GM18861 (cell line): Measurements from ENCODE around the gene ANO3.

Source experiments
- ATAC-seq: cut with Tn5 transposase; IDR thresholded peaks from one replicate; pipeline ENCODE4 v1.9.1; 2021; ENCODE audit not compliant: unreplicated experiment

Gene ANO3

DNA sequence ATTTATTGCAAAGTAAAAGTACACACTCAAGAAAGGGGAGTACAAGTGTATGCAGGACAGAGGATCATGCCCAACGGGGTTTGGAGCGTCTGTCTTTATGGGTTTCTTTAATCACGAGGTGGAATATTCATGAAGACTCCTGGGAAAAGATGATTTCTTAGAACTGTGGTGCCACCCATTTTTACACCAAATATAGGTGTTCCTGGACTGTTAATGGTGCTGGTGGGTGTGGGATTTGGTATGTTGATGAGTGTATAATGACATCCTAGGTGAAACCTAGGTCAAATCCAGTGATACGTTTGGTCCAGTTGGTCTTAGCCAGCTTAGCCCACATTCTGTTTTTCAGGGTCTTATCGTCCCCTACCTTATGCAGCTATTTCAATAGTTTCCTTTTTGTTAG is 21.1 kb downstream of the ANO3 start:
- ATAC-seq: no peak

DNA sequence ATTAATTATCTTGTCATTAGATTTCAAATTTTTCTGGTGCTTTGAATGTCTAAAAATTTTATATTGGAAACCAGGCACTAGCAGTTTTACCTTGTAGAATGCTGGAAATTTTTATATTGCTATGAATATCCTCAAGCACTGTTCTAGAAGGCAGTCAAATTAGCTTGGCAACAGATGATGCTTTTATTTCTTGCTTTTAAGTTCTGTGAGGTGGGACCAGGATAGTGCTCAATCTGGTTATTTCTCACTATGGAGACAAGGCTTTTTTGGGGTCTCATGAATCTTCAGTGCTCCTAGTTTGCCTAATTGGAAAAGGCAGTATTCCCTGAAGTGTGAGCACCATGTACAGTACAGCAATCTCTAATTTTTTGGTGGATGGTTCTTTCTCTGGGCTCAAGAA is 27.1 kb downstream of the ANO3 start:
- ATAC-seq: no peak

DNA sequence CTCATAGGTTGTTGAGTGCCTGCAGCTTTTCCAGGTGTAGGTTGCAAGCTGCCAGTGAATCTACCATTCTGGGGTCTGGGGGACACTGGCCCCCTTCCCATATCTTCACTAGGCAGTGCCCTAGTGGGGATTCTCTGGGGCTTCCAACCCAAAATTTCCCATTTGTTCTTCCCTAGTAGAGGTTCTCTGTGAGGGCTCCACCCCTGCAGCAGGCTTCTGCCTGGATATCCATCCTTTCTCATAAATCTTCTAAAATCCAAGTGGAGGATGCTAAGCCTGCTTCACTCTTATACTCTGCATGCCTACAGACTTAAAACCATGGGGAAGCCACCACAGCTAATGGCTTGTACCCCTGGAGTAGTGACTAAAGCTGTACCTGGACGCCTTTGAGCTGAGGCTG is 33.4 kb downstream of the ANO3 start:
- no peak for ATAC-seq

- no peak for ATAC-seq
Measured at GRCh38 chr11:26377619-26378018, 45.7 kb downstream of the ANO3 start.

DNA sequence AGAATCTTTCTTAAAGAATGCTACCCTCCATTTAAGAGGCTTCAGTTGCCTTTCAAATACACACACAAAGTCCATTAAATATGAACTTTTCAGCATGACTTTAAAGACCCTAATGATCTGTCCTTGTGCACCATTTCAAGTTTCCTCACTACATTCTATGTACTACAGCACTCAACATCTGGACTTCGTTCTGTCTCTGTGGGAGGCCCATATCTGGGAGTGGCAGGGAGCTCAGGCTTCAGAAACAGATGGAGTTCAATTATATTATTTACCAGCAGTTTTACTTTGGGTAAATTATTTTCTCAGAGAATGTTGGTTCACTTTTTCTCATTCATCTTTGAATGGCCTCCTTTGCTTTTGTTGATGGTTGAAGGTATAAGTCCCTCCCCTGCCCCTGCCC is 67.4 kb downstream of the ANO3 start:
- ATAC-seq: no peak

- ATAC-seq: no peak
Measured at GRCh38 chr11:26410706-26411366, 78.9 kb downstream of the ANO3 start.

- ATAC-seq: no peak
Measured at GRCh38 chr11:26412955-26413354, 81.0 kb downstream of the ANO3 start.

GRCh38 chr11:26418386-26418912 is 86.5 kb downstream of the ANO3 start:
- ATAC-seq: no peak

- ATAC-seq: no peak
Measured at GRCh38 chr11:26420331-26420730, 88.4 kb downstream of the ANO3 start.

- no peak for ATAC-seq
Measured at GRCh38 chr11:26424255-26424654, 92.3 kb downstream of the ANO3 start.

GRCh38 chr11:26439854-26440253 is 107.9 kb downstream of the ANO3 start:
- ATAC-seq: no peak

GRCh38 chr11:26442131-26442530 is 110.2 kb downstream of the ANO3 start:
- ATAC-seq: no peak

DNA sequence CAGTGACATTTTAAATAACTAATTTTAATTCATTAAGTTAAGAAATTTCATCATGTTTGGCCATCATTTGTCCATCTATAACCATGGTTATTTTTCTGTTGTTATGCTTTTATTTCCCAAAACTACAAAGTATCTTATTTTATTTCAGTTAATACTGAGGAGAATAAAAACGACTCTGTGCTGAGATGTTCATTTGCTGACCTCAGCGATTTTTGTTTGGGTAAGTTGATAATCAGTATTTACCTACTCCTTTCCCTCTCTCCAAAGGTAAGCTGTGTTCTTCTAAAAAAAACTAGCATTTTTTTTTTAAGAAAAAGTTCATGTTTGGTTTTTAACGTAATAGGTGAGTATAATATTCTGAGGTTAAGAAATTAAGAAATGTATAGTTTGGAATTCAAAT is 111.7 kb downstream of the ANO3 start:
- ATAC-seq: no peak

DNA sequence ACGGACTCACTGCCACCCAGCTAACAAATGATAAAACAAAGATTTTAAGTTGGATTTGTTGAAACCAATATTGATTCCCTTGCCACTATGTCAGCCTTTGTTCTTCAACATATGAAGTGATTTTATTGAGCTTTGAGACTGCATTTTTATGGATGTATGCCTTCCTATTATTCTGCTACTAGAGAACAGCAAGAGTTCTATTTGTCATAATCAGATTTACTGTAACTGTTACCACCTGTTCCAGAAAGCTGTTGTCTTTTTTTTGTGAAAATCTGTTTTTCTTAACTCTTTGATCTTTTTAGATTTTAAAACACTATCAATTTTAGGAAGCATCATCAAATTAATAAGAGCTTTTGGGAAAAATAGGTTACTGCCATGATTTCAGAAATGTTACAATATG is 125.7 kb downstream of the ANO3 start:
- no peak for ATAC-seq

- no peak for ATAC-seq
Measured at GRCh38 chr11:26465274-26465673, 133.3 kb downstream of the ANO3 start.

GRCh38 chr11:26467506-26467905 is 135.6 kb downstream of the ANO3 start:
- ATAC-seq: no peak

GRCh38 chr11:26470992-26471391 is 139.1 kb downstream of the ANO3 start:
- no peak for ATAC-seq

- ATAC-seq: no peak
Measured at GRCh38 chr11:26473216-26474194, 141.6 kb downstream of the ANO3 start.

DNA sequence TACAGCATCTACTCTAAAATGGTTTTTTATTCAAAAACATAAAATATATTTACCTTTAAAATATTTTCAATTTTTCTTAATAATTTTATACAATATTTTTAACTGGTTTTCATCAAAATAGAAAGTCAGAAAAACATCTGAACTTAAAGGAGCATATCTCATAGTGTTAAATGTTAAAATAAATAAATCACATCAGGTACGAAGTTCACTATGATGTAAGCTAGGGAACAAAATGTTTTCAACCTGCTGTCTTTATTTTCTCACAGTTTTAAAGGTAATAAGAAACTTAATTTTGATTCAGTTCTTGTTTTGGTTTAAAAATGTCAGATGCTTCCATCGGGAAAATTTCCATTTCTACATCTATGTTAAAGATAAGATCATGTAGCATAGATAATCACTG is 142.5 kb downstream of the ANO3 start:
- no peak for ATAC-seq

GRCh38 chr11:26477396-26477795 is 145.5 kb downstream of the ANO3 start:
- ATAC-seq: no peak

- no peak for ATAC-seq
Measured at GRCh38 chr11:26478710-26479109, 146.8 kb downstream of the ANO3 start.

DNA sequence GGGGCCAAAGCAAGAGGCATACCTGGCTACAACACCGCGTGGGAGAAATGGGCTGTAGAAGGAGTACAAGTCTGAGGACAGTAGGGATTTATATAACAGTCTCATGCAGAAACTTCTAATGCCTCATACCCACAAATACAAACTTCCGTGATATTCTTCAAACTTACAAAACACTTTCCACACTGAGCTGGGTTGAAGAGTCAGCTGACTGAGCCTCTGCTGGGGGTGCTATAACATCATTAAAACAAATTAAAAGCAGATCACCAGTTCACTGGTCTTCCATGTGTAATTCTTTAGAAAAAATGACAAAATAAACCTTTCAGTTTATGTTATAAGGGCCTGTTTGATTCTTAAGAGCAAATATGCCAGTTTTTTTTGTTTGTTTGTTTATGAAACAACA is 148.1 kb downstream of the ANO3 start:
- ATAC-seq: no peak
